ENCODE measurements around the gene GPR151.

Gene GPR151

DNA sequence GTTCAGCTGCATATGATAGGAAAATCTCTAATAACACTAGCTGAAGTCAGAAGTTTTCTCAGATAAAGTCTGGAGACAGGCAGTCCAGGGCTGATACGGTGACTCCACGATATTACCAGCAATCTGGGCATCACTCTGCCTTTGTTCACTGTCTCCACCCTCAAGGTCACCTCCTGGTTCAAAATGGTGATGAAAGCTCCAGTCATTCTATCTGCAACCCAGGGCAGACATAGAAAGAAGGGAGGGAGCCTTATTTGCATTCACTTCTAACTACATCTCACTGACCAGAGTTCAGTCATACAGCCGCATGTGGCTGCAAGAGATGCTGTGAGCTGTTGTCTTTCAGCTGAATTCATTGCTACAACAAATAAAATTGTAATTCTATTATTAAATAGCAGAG lies 22.4 kb upstream of the GPR151 start:
- no peaks in the 10 kb centered on the region for H4K20me1 ChIP-seq (ENCODE audit: insufficient read depth, low read length)
- H3F3A ChIP-seq (ENCODE audit: insufficient read depth, low read length): no peaks in the 10 kb centered on the region
- no peaks in the 10 kb centered on the region for H3K79me2 ChIP-seq (ENCODE audit: low read length)
- no peak overlapping the region for H3K4me3 ChIP-seq (ENCODE audit: low read length)
- H3K9me3 ChIP-seq (replicated peaks; ENCODE audit: insufficient read depth, low read length): no peaks in the 10 kb centered on the region
- no peak overlapping the region for H3K4me2 ChIP-seq (ENCODE audit: low read depth, low read length)
- TF ChIP-seq EZH2phosphoT487 (IDR thresholded peaks at IDR 0.05; ENCODE audit: low read length): no peak
- TF ChIP-seq EZH2 (optimal IDR thresholded peaks at IDR 0.05; ENCODE audit: low read depth, low read length): no peak
- TF ChIP-seq, protein P1, sequence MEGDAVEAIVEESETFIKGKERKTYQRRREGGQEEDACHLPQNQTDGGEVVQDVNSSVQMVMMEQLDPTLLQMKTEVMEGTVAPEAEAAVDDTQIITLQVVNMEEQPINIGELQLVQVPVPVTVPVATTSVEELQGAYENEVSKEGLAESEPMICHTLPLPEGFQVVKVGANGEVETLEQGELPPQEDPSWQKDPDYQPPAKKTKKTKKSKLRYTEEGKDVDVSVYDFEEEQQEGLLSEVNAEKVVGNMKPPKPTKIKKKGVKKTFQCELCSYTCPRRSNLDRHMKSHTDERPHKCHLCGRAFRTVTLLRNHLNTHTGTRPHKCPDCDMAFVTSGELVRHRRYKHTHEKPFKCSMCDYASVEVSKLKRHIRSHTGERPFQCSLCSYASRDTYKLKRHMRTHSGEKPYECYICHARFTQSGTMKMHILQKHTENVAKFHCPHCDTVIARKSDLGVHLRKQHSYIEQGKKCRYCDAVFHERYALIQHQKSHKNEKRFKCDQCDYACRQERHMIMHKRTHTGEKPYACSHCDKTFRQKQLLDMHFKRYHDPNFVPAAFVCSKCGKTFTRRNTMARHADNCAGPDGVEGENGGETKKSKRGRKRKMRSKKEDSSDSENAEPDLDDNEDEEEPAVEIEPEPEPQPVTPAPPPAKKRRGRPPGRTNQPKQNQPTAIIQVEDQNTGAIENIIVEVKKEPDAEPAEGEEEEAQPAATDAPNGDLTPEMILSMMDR (IDR thresholded peaks at IDR 0.05; ENCODE audit: low read length): no peak
- H3K9ac ChIP-seq (ENCODE audit: low read length): no peak overlapping the region
- no peak overlapping the region for H3K27ac ChIP-seq (ENCODE audit: low read length)
- no peaks in the 10 kb centered on the region for H3K36me3 ChIP-seq (replicated peaks; ENCODE audit: insufficient read depth, low read length)
- no peak overlapping the region for H2AFZ ChIP-seq (ENCODE audit: low read length)
- H3K27me3 ChIP-seq (replicated peaks; ENCODE audit: insufficient read depth, low read length): no peaks in the 10 kb centered on the region
- H3K9me2 ChIP-seq (replicated peaks; ENCODE audit: insufficient read depth, low read length): no peaks in the 10 kb centered on the region
- H3K4me1 ChIP-seq (ENCODE audit: low read length): no peaks in the 10 kb centered on the region
- no peak for DNase-seq

DNA sequence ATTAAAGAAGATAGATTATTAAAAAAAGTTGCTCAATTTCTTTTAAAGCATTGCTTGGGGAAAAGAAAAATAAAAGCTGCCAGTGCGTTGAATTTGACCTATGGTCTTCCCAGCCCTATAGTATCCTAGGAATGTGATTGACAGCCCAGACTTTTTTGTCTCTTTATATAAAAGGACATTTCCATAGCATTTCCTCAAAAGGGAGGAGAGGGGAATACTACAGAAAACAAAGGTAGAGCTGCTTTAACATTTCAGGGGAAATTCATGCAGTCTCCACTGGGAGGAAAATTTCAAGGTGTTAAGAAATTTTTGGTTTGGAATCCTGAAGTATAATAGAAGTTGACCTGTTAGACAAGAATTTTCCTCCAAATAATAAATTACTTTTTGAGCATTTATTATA lies 17.9 kb upstream of the GPR151 start:
- Histone ChIP-seq H3K9ac (ENCODE audit: low read length) (no peak overlapping the region), H2AFZ (ENCODE audit: low read length) (no peak overlapping the region), H4K20me1 (ENCODE audit: insufficient read depth, low read length) (no peaks in the 10 kb centered on the region), H3K9me3 (replicated peaks; ENCODE audit: insufficient read depth, low read length) (no peaks in the 10 kb centered on the region), H3K27ac (ENCODE audit: low read length) (no peak overlapping the region), H3K4me1 (ENCODE audit: low read length) (no peaks in the 10 kb centered on the region), H3F3A (ENCODE audit: insufficient read depth, low read length) (no peaks in the 10 kb centered on the region), H3K4me2 (ENCODE audit: low read depth, low read length) (no peak overlapping the region), H3K9me2 (replicated peaks; ENCODE audit: insufficient read depth, low read length) (no peaks in the 10 kb centered on the region), H3K4me3 (ENCODE audit: low read length) (no peak overlapping the region), H3K79me2 (ENCODE audit: low read length) (no peaks in the 10 kb centered on the region), H3K36me3 (replicated peaks; ENCODE audit: insufficient read depth, low read length) (no peaks in the 10 kb centered on the region), H3K27me3 (replicated peaks; ENCODE audit: insufficient read depth, low read length) (no peaks in the 10 kb centered on the region)
- DNase-seq: no peak
- TF ChIP-seq EZH2 (optimal IDR thresholded peaks at IDR 0.05; ENCODE audit: low read depth, low read length): no peak
- TF ChIP-seq, protein P1 (IDR thresholded peaks at IDR 0.05; ENCODE audit: low read length): no peak
- no peak for TF ChIP-seq EZH2phosphoT487 (IDR thresholded peaks at IDR 0.05; ENCODE audit: low read length)

DNA sequence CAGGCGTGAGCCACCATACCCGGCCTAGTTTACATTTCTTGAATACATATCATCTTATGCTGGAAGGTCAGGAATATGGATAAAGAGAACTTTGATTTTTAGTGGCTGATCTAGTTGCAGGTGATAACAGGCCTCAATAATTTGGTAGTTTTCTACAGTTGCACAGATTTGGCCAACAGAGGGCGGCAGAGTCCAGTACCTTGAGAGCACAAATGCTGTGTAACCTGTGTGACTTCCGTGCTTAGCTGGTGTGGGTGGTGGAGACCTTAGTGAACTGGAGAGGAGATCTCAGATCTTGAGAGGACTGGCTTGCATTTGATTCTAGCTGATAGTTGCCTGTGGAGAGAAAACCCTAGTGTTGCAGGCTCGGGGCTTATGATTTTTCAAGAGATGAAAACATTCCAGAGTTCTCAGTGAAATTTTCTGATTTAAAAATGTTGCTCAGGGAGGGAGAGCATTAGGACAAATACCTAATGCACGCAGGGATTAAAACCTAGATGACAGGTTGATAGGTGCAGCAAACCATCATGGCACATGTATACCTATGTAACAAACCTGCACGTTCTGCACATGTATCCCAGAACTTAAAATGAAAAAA lies 17.4 kb upstream of the GPR151 start:
- H3K9me3 ChIP-seq (replicated peaks; ENCODE audit: insufficient read depth, low read length): no peaks in the 10 kb centered on the region
- no peaks in the 10 kb centered on the region for H3K79me2 ChIP-seq (ENCODE audit: low read length)
- no peaks in the 10 kb centered on the region for H3K27me3 ChIP-seq (replicated peaks; ENCODE audit: insufficient read depth, low read length)
- H3K36me3 ChIP-seq (replicated peaks; ENCODE audit: insufficient read depth, low read length): no peaks in the 10 kb centered on the region
- peak; percentile 89 for DNase-seq
- no peaks in the 10 kb centered on the region for H3K4me1 ChIP-seq (ENCODE audit: low read length)
- TF ChIP-seq EZH2phosphoT487 (IDR thresholded peaks at IDR 0.05; ENCODE audit: low read length) (no peak), EZH2 (optimal IDR thresholded peaks at IDR 0.05; ENCODE audit: low read depth, low read length) (no peak)
- TF ChIP-seq, protein P1 (IDR thresholded peaks at IDR 0.05; ENCODE audit: low read length): peak; percentile 87
- H3K9ac ChIP-seq (ENCODE audit: low read length): no peak overlapping the region
- no peak overlapping the region for H3K4me3 ChIP-seq (ENCODE audit: low read length)
- H4K20me1 ChIP-seq (ENCODE audit: insufficient read depth, low read length): no peaks in the 10 kb centered on the region
- H3K27ac ChIP-seq (ENCODE audit: low read length): no peak overlapping the region
- H2AFZ ChIP-seq (ENCODE audit: low read length): no peak overlapping the region
- no peaks in the 10 kb centered on the region for H3F3A ChIP-seq (ENCODE audit: insufficient read depth, low read length)
- no peaks in the 10 kb centered on the region for H3K9me2 ChIP-seq (replicated peaks; ENCODE audit: insufficient read depth, low read length)
- no peak overlapping the region for H3K4me2 ChIP-seq (ENCODE audit: low read depth, low read length)
